ENCODE results near the gene CCDC141. TPM values are rescaled to one million over a fixed set of nuclear protein-coding genes. Genes with fewer than 3 reads are reported as not detected.

The CCDC141 gene
- total and polyA plus RNA-seq, 12 donors, result 0.34 to 42.1 (median 1.4) TPM

DNA sequence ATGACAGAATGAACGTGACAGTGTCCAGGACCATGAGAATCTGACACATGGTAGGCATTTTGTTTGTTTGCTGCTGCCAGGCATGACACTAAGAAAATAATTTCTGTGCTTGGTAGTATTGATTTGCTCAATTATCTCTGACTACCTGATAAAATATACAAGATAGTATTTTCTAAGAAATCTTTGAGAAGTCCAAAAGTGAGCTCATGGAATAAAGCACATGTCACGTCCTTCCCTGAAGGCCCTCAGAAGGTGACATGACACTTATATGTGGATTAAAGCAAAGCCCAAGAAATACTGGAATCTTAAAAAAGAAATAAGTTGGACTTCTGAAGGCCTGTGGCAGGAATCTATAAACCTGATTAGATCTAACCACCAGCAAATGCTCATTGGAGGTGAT lies 238.9 kb downstream of the CCDC141 start:
- no peak for DNase-seq
- Histone ChIP-seq H3K36me3 (replicated peaks in 1 of 2) (no peaks in the 10 kb centered on the region), H3K4me3 (no peak overlapping the region), H3K9me3 (replicated peaks in 1 of 3) (no peaks in the 10 kb centered on the region), H3K27ac (no peak overlapping the region), H3K4me1 (replicated peaks in 1 of 2) (peaks cover 0 to 3% of the 10 kb centered on the region in 2 donors), H3K27me3 (no peaks in the 10 kb centered on the region)
- WGBS, 4 donors, result 71 to 82% (median 78%) methylated on average over 2 of the region's 2 CpGs
- TF ChIP-seq, protein P1, sequence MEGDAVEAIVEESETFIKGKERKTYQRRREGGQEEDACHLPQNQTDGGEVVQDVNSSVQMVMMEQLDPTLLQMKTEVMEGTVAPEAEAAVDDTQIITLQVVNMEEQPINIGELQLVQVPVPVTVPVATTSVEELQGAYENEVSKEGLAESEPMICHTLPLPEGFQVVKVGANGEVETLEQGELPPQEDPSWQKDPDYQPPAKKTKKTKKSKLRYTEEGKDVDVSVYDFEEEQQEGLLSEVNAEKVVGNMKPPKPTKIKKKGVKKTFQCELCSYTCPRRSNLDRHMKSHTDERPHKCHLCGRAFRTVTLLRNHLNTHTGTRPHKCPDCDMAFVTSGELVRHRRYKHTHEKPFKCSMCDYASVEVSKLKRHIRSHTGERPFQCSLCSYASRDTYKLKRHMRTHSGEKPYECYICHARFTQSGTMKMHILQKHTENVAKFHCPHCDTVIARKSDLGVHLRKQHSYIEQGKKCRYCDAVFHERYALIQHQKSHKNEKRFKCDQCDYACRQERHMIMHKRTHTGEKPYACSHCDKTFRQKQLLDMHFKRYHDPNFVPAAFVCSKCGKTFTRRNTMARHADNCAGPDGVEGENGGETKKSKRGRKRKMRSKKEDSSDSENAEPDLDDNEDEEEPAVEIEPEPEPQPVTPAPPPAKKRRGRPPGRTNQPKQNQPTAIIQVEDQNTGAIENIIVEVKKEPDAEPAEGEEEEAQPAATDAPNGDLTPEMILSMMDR (IDR thresholded peaks at IDR 0.05), result no peak
- no peak for TF ChIP-seq POLR2A (IDR thresholded peaks at IDR 0.05)
- intact Hi-C loops (cut with DNase I), result no loop called here

DNA sequence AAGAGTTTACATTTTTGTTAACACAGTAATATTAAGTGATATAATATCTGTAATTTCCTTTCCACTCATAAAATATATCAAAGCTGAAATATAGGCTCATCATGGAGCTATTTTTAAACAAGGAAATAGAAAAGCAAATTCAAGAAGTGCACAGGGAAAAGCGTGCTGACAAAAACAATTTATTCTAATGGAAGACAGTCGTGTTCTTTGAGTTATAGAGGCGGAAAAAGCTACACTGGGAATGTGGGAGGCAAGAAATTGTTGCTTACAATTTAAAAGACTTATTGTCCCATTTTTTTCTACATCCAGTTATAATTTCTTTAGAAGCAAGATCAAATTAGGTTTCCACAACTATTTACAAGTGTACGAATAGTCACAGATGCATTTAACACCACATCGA lies 239.5 kb downstream of the CCDC141 start:
- intact Hi-C loops (cut with DNase I), result no loop called here
- no peaks in the 10 kb centered on the region for H3K9me3 ChIP-seq (replicated peaks in 1 of 3)
- no peak overlapping the region for H3K4me3 ChIP-seq
- H3K27me3 ChIP-seq, result no peaks in the 10 kb centered on the region
- TF ChIP-seq POLR2A (IDR thresholded peaks at IDR 0.05), result no peak
- TF ChIP-seq, protein P1 (IDR thresholded peaks at IDR 0.05), result no peak
- H3K36me3 ChIP-seq (replicated peaks in 1 of 2), result no peaks in the 10 kb centered on the region
- H3K27ac ChIP-seq, result no peak overlapping the region
- 87 to 91% (median 89%) methylated on average over 5 of the region's 5 CpGs for WGBS, 4 donors
- H3K4me1 ChIP-seq (replicated peaks in 1 of 2), result peaks cover 0 to 9% of the 10 kb centered on the region in 2 donors
- no peak for DNase-seq

DNA sequence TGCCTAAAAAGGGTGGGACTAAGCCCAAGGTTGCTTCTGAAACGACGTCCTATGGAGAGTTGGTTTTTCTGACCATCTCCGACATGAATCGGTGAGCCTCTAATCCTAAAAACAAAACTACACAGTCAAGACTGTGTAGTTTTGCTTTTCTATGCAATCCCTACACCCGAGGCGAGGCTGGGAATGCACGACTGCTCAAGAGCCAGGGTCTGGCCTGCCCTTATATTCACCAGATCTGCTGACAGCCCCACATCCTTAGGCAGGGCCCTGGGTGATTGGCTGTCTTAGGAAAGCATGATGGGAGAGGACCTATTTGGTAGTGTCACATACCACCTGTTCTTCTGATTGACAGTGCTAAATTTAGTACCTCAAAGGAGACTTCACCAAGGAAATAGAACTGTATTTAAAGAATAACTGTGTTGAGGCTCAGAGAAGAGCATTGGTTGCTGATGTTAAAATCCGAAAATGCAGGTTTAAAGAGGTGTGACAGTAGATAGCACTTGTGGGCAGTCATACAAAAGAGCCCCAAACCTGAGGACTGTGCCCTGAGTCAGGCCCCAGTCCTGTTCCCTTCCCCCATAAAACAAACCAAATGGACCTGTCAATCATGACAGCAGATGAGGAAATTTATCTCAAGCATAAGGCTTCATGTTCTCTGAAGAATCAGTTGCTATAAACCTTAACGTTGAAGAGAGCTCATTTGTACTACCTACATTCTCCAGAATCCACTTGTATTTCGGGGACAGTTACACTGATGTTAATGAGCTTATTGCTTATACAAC lies 242.5 kb downstream of the CCDC141 start, which contains the start of gene TTN:
TTN (minus strand) TSS at position 197 of the 782 bp plus-strand sequence. CDS start 2,781 bp downstream, outside the sequence.
- Histone ChIP-seq H3K27ac (no peak within 1 kb of the TSS), H3K27me3 (no peaks in the 10 kb centered on the region), H3K4me1 (replicated peaks in 1 of 2) (peaks cover 0 to 10% of the 10 kb centered on the region in 2 donors), H3K4me3 (no peak within 1 kb of the TSS), H3K9me3 (replicated peaks in 1 of 3) (no peaks in the 10 kb centered on the region), H3K36me3 (replicated peaks in 1 of 2) (no peaks in the 10 kb centered on the region)
- 83 to 90% (median 88%) methylated on average over 10 of the region's 10 CpGs for WGBS, 4 donors
- TF ChIP-seq, protein P1 (IDR thresholded peaks at IDR 0.05), result no peak
- no peak for TF ChIP-seq POLR2A (IDR thresholded peaks at IDR 0.05)
- DNase-seq, result no peak
- intact Hi-C loops (cut with DNase I), result no loop called here

DNA sequence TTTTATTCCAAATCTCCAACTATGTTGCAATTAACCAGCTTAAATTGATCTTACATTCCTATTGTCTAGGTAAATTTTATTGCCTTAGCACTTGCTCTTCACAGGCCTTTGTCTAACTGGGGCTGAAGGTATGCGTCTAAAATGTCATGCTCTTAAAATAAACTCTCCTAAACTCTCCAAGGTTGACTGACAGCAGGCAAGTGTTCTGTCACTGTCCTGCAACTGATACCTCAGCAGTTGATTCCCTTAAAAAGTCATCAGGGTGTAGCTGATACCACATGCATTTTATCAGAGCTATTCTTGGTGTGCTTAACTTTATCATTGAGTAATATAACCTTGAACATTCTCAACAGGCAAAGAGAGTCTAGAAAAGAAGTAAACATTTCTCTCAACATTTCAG lies 243.4 kb downstream of the CCDC141 start:
- Histone ChIP-seq H3K9me3 (replicated peaks in 1 of 3) (no peaks in the 10 kb centered on the region), H3K4me3 (no peak overlapping the region), H3K27ac (no peak overlapping the region), H3K36me3 (replicated peaks in 1 of 2) (no peaks in the 10 kb centered on the region), H3K4me1 (replicated peaks in 1 of 2) (peaks cover 0 to 10% of the 10 kb centered on the region in 2 donors), H3K27me3 (no peaks in the 10 kb centered on the region)
- no peak for DNase-seq
- TF ChIP-seq POLR2A (IDR thresholded peaks at IDR 0.05), result no peak
- intact Hi-C loops (cut with DNase I), result no loop called here
- WGBS, 4 donors, result 41 to 70% (median 54%) methylated on average over 1 of the region's 1 CpG

DNA sequence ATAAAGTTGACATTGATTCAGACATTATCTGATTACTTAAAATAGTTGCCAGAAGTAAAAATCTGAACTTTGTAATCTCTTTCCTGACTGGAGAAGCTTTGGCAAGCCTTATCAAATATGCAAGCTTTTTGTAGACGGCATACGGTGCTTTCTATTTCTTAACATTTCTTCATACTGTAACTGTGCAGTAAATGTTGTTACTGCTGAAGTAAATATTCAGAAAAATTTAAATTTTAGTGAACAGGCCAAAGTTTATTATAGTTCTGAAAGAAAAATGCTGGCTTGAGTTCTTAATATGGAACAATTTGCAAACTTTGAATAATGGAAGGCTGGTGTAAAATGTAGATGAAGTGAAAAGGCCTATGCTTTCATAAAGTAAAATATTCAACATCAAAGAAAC lies 244.5 kb downstream of the CCDC141 start:
- WGBS, 4 donors, result 39 to 56% (median 44%) methylated on average over 2 of the region's 2 CpGs
- no peaks in the 10 kb centered on the region for H3K36me3 ChIP-seq (replicated peaks in 1 of 2)
- no peak for DNase-seq
- no peak overlapping the region for H3K27ac ChIP-seq
- H3K4me3 ChIP-seq, result no peak overlapping the region
- intact Hi-C loops (cut with DNase I), result no loop called here
- peaks cover 0 to 10% of the 10 kb centered on the region in 2 donors for H3K4me1 ChIP-seq (replicated peaks in 1 of 2)
- H3K27me3 ChIP-seq, result no peaks in the 10 kb centered on the region
- H3K9me3 ChIP-seq (replicated peaks in 1 of 3), result no peaks in the 10 kb centered on the region
- no peak for TF ChIP-seq POLR2A (IDR thresholded peaks at IDR 0.05)
- TF ChIP-seq, protein P1 (IDR thresholded peaks at IDR 0.05), result no peak
